GM12874 (cell line): Measurements from ENCODE around the gene PDCD10.
A peak's percentile ranks its signal among the peaks of the same experiment; 100 is the strongest.

Experiments used
- CTCF ChIP-seq: IDR thresholded peaks from 2 replicates; pipeline ENCODE4 v1.5.1; 2011; ENCODE audit warnings: low read depth, mild to moderate bottlenecking, control low read depth, low read length, moderate library complexity; ENCODE audit not compliant: insufficient read depth

PDCD10 gene

GRCh38 chr3:167742338-167742737 is 7.6 kb upstream of the PDCD10 start:
- TF ChIP-seq CTCF = no peak

GRCh38 chr3:167740961-167741587 is 6.4 kb upstream of the PDCD10 start:
- peak; percentile 50 for TF ChIP-seq CTCF

DNA sequence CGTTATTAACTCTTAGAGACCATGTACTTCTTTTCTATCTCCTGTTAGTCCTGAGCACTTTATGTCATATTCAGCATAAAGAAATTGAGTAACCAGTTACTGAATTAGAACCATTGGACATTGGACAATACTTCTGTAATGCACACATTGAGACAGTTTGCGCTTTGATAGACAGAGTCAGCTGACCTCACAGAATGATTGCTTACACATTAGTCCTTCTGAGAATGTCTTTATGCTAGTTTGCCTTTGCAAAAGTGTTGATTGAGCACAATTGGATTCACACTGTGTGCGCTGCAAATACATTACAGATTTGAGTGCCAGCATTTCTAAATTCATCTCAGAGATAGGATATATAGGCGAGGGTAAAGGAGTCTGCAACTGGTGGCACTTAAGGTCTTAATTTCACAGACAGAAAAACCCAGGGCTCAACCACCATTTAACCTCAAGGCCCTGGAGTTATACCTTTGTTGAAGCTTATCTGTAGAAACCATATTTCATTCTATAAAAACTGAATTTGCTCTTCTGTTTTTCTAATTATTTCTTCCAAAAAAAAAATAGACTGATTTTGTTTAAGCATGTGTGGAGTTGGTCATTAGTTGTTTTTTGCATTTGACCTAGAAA is 4.6 kb upstream of the PDCD10 start:
- no peak for TF ChIP-seq CTCF

DNA sequence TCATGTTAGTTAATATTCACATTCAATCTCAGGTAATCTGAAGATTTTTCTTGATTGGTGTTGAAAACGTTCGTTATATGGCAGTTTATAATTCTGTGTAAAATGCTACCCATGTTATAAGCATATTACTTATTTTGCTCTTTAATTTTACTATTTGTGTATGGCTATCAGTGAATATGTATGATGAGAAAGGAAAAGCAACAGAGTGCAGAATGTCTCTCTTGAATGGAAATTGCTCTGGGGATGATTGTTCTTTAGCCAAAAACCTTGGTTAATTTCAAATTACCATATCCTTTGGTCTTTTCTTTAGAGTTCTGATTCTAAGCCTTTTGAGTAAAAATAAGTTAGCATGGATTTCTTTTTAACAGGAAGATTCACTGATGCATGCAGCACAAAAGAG is 3.3 kb upstream of the PDCD10 start:
- no peak for TF ChIP-seq CTCF

GRCh38 chr3:167736997-167737396 is 2.3 kb upstream of the PDCD10 start:
- TF ChIP-seq CTCF = no peak

GRCh38 chr3:167736264-167736787 is 1.6 kb upstream of the PDCD10 start:
- no peak for TF ChIP-seq CTCF

GRCh38 chr3:167735233-167736138 is 794 bp upstream of the PDCD10 start, which contains the start of gene SERPINI1:
Gene SERPINI1 (plus strand): TSS chr3:167735721. CDS start chr3:167789129, 53,408 bp downstream.
- no peak for TF ChIP-seq CTCF
